Neural crest cell (in vitro differentiated cells): Measurements from ENCODE around the gene SHROOM4. TPM values are rescaled to one million over a fixed set of nuclear protein-coding genes. Genes with fewer than 3 reads are reported as not detected.

Experiments
- DNase-seq: peaks from one replicate; pipeline ENCODE4 v3.0.0; 2021; ENCODE audit warnings: low read depth, mixed read lengths, low spot score
- H3K27ac Mint-ChIP-seq: one replicate; pipeline ENCODE4 v1.8.0; 2021; ENCODE audit warnings: mild to moderate bottlenecking, mixed read lengths; ENCODE audit not compliant: unreplicated experiment
- H3K27me3 Mint-ChIP-seq: 2 replicates; pipeline ENCODE4 v1.8.0; 2021; ENCODE audit warnings: low read depth, mild to moderate bottlenecking, mixed read lengths
- H3K36me3 Mint-ChIP-seq: 2 replicates; pipeline ENCODE4 v1.8.0; 2021; ENCODE audit warnings: low read depth, mild to moderate bottlenecking, mixed read lengths
- H3K4me1 Mint-ChIP-seq: 2 replicates; pipeline ENCODE4 v1.8.0; 2021; ENCODE audit warnings: mixed read lengths
- H3K4me3 Mint-ChIP-seq: one replicate; pipeline ENCODE4 v1.8.0; 2021; ENCODE audit warnings: mild to moderate bottlenecking, mixed read lengths
- H3K9me3 Mint-ChIP-seq: 2 replicates; pipeline ENCODE4 v1.8.0; 2021; ENCODE audit warnings: mixed read lengths
- total RNA-seq: library from RNA; stranded (reverse); gene quantifications from 2 replicates; pipeline ENCODE4 v1.2.1, GENCODE V29; 2021
- TF ChIP-seq, protein P1 (sequence below): fragments of 200-600 bp; sonication (generic); conservative IDR thresholded peaks from 2 replicates; pipeline ENCODE4 v1.5.0; 2021; ENCODE audit warnings: antibody characterized with exemption, mild to moderate bottlenecking

Gene SHROOM4
- total RNA-seq, 1 donor from 2014 or later, result 6.2 TPM

- TF ChIP-seq, protein P1, sequence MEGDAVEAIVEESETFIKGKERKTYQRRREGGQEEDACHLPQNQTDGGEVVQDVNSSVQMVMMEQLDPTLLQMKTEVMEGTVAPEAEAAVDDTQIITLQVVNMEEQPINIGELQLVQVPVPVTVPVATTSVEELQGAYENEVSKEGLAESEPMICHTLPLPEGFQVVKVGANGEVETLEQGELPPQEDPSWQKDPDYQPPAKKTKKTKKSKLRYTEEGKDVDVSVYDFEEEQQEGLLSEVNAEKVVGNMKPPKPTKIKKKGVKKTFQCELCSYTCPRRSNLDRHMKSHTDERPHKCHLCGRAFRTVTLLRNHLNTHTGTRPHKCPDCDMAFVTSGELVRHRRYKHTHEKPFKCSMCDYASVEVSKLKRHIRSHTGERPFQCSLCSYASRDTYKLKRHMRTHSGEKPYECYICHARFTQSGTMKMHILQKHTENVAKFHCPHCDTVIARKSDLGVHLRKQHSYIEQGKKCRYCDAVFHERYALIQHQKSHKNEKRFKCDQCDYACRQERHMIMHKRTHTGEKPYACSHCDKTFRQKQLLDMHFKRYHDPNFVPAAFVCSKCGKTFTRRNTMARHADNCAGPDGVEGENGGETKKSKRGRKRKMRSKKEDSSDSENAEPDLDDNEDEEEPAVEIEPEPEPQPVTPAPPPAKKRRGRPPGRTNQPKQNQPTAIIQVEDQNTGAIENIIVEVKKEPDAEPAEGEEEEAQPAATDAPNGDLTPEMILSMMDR, result no peak
- DNase-seq, result no peak
- peaks cover 5% of the 10 kb centered on the region for H3K9me3 Mint-ChIP-seq
Observed at GRCh38 chrX:50626432-50626831, 187.6 kb downstream of the SHROOM4 start.

GRCh38 chrX:50622751-50623150 is 191.2 kb downstream of the SHROOM4 start:
- Mint-ChIP-seq H3K27me3 (no peaks in the 10 kb centered on the region), H3K4me1 (no peaks in the 10 kb centered on the region), H3K36me3 (peaks cover 3% of the 10 kb centered on the region), H3K27ac (no peak overlapping the region), H3K4me3 (no peak overlapping the region), H3K9me3 (peaks cover 5% of the 10 kb centered on the region)
- DNase-seq, result no peak
- TF ChIP-seq, protein P1, result no peak

More at GRCh38 chrX:50626432-50626831, 187.6 kb downstream of the SHROOM4 start:
- Mint-ChIP-seq H3K4me3 (no peak overlapping the region), H3K36me3 (peaks cover 3% of the 10 kb centered on the region), H3K27ac (no peak overlapping the region), H3K27me3 (no peaks in the 10 kb centered on the region), H3K4me1 (no peaks in the 10 kb centered on the region)

DNA sequence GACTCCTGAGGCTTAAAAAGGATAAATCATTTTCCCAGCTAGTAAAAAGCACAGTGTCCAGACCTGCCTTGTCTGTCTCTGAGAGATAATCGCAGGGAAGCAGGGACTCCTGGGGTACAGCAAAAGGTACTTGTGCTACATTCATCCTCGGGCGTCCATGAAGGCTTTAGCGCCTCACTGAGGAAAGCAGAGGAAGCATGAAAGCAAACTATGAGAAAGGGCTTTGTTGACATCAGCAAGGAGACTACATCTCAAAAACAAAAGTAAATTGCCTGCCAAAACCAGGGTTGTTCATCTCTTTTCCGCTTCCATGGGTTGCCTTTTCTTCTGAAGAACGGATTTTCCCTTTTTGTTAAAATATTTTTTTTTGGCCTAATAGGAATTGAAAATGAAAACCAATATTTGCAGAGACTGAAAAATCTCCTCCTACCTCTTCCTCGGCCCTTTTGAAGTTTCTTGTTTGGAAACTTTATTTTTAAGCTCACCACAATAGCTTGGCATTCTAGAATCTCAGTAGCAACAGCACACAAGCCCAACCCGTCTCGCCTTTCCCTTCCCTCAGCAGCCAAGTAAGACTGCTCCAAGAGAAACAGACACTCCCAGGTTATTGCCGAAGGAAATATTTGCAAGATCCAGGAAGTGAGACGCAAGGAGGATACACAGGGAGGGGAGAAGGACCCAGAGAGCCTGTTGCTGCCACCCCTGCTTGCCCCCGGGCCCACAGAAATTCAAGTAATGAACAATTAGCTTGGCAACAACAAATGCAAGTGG is 195.0 kb downstream of the SHROOM4 start:
- Mint-ChIP-seq H3K27me3 (no peaks in the 10 kb centered on the region), H3K36me3 (peaks cover 3% of the 10 kb centered on the region), H3K27ac (no peak overlapping the region), H3K9me3 (peaks cover 3% of the 10 kb centered on the region), H3K4me3 (no peak overlapping the region), H3K4me1 (no peaks in the 10 kb centered on the region)
- DNase-seq, result no peak
- TF ChIP-seq, protein P1, result no peak

- Mint-ChIP-seq H3K27me3 (no peaks in the 10 kb centered on the region), H3K27ac (no peak overlapping the region), H3K36me3 (peaks cover 2% of the 10 kb centered on the region), H3K4me1 (no peaks in the 10 kb centered on the region), H3K9me3 (no peaks in the 10 kb centered on the region), H3K4me3 (no peak overlapping the region)
- DNase-seq, result no peak
- TF ChIP-seq, protein P1, result no peak
Observed at GRCh38 chrX:50617183-50617582, 196.8 kb downstream of the SHROOM4 start.

- no peaks in the 10 kb centered on the region for H3K4me1 Mint-ChIP-seq
- DNase-seq, result no peak
- TF ChIP-seq, protein P1, result no peak
- H3K36me3 Mint-ChIP-seq, result peaks cover 1% of the 10 kb centered on the region
- H3K9me3 Mint-ChIP-seq, result no peaks in the 10 kb centered on the region
- no peaks in the 10 kb centered on the region for H3K27me3 Mint-ChIP-seq
- H3K4me3 Mint-ChIP-seq, result no peak overlapping the region
- no peak overlapping the region for H3K27ac Mint-ChIP-seq
Observed at GRCh38 chrX:50615570-50616158, 198.3 kb downstream of the SHROOM4 start.
